HG02623 (cell line): Measurements from ENCODE around the gene GMDS.

Experiments
- ATAC-seq: cut with Tn5 transposase; IDR thresholded peaks from one replicate; pipeline ENCODE4 v1.9.1; 2021; ENCODE audit warnings: moderate library complexity; ENCODE audit not compliant: unreplicated experiment

GMDS gene

DNA sequence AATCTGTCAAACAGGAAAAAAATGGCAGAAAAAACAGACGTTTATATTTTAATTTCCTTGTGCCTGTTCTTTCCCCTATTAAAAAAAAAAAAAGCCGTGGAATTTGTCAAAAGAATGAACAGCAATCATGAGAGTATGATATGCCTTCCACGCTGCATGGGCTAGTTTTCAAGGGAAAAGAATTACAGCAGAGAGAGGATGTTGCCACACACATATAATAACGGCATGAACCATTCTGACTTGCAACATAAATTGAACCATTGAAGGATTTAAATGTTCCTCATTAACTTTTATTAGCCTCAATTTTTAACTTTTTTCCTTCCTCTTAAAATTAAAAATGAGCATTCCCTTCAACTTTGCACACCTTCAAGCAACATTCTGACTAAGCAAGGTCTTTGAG is 333.9 kb downstream of the GMDS start:
- no peak for ATAC-seq

DNA sequence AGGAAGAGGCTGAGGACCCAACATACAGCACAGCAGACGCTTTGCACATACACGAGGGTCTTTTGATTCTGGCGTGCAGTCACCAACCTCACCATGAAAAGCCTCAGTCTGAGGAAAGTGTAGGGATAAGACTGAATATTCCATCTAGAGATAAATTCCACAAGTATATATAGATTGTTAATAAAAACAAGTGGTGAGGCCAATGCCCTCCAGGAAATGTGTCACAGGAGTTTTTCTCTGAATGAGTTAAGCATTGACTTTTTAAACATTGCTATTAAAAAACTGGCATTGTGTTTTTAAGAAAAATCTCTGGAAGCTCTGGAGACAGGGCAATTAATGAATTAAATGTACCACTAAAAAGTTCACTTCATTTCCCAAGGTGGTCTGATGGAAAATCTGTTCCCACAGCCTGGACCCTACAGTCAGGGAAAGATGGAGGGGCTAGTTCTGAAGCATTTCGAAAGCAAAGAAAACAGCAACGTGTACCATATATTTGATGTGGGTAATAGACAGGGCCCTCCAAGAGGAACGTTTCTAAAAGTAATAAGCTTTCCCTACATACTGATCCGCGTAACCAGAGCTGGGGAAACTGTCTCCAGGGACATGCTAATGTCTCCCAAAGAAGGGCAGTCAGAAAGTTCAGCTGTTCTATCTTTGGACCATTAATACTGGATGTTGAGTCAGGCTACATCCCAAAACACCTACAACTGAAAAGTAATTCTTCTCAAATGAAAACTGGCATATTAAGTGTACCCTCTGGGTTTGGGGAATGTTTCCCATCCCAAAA is 334.6 kb downstream of the GMDS start:
- no peak for ATAC-seq

DNA sequence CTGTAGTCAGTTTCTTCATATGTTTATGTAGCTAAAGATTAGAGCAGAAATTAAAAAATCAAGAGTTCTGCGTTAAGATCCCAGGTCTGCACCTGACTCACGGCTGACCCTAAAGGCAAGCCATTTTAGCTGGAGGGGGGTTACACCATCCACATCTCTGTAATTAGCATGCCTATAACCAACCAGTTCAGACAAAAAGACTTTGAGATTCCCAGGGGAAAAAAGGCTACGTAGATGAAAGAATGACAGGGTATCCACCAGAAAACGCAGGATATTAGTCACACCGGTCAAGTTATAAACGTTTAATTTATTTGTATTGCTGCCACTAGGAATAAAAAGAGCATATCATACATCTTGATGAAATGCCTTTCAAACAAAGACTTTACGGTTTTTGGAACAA is 336.6 kb downstream of the GMDS start:
- no peak for ATAC-seq

DNA sequence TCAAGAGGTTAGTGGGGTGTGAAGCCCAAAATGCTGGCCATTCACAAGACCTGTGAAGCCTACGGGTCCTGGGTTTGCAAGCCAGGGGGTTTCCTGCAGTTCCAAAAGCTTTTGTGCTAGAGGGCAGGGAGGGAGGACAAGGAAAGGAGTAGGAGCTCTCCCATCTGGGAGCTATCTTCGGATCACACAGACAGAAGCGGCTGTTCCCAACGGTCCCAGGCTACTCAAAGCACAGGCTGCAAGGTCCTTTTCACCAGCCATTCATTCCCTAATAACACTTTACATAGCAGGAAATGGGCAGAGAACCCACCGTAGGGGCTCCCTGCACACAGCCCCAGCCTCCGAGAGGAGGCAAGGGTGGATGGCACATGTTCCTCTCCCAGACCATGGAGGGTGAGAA is 338.8 kb downstream of the GMDS start:
- ATAC-seq: no peak

DNA sequence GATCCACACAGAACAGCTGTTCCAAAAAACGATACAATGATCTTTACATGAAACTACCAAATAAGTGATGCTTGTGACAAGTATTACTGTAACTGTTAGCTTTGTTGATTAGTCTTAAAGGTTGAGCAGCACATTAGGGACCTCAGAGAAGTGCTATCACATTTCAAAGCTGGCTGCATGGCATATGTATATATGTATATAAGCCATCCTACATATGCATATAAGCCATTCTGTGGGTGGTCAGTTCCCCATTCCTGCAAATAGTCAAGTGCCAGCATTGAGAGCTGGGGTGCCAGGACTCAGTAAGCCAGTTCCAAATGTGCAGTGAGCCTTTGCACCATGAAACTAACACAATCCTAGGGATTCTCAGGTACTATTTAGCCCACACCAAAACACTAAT is 339.4 kb downstream of the GMDS start:
- ATAC-seq: no peak

DNA sequence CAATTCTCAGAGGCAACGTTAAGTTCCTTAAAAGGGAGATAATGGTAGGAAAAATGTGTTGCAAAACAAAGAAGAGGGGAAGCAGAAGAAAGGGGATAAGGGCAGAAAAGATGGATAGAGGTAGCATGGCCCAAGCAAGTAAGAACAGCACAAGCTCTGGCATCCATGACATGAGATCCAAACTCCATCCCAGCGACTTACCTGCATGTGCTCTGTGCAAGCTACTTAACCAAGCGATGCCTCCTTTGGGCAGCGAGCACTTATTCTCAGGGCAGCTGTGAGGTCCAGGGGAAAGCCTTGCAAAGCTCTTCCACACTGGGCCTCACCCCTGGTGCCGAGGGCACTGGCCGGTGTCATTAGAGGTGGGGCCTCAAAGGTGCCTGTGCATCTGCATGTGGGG is 340.5 kb downstream of the GMDS start:
- ATAC-seq: no peak

DNA sequence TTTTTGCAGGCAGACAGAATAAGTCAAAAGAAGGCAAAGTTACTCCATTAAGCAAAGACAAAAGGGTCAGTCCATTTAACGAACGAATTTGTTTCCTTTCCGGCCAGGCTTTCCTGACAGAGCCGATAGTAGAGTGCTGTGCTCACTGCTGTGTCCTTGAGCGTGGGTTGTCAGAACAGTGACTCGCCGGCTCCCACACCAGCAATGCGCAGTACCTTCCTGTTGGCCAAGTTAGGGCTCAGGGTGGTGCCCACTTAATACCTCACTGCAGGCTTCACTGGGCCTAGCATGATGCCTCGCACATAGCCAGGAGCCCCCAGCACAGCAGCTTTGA is 341.0 kb downstream of the GMDS start:
- ATAC-seq: no peak

DNA sequence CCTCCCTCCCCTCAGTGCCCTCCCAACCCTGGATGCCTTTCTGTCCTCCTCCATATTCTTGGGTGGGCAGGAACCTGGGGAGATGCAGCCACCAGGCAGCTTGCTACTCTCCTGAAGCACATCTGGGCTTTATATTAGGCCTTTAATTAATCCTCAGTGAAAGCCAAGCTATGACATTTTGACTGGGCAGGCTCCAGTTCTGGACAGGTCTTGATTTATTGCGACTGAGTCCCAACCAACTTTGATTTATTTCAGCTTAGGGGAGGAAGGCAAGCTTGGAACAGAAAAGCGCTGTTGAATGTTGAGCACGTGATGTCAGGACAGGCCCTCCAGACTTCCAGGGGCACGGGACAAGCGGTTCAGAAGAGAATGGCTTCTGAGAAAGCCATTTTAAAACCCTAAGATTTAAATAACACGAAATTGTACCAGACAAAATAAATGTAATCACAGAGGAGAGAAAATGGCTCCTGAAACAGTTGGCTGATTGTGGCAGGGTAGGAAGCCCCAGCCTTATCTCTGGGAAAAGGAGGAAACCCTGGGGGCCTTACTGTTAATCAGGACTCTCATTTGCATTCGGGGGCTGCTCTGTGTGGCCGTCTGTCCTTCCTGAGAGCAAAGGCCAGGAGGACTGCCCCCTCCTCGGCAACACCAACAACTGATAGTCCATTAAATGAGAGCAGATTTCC is 341.5 kb downstream of the GMDS start:
- no peak for ATAC-seq

DNA sequence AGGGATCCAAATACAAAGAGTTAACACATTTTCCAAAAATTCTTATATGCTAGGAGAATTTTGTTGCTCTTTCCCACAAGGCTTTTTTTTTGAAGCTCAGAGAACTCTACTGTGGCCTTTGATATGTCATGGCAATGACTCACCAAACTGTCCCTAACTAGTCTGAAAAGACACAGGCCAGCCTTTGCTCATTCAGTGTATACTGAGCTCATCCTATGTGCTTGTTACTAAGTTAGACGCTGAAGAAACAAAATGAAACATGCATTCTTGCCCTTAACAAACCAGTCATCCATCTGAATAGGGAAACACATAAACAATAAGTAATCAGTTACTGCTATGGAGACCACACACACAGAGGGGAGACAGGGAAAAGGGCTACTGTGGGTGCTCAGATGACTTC is 343.8 kb downstream of the GMDS start:
- no peak for ATAC-seq

DNA sequence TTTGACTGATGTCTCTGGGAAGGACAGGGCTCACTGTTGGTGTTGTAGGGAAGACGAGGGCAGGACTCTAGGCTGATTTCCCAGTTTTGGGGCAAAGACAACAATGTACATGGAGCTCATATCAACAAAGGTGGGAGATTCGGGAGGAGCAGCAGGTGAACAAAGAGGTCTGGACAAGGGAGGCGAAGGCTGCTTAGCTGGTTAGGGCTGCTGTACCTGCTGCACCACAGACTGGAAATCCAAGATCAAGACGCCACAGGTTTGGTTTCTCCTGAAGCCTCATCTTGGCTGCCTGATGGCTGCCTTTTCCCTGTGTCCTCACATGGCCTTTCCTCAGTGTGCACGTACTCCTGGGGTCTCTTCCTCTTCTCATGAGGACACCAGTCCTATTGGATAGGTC is 348.5 kb downstream of the GMDS start:
- no peak for ATAC-seq

DNA sequence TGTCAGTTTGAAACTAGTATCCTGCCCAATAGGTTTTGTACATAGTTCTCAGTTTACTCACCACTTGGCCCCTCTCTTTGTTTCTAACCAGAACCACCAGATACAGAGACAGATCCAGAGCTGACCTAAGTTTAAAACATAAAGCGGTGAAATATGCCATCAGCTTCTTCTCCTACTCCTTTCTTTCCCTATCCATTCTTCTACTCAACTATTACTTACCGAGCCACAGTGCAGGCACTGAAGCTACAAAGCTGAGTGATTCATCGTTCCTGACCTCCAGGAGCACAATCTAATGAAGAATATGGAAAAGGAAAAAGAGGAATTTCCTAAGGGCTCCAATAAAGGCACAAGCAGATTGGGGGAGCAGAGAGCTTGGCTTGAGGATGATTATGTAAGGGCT is 349.7 kb downstream of the GMDS start:
- no peak for ATAC-seq

DNA sequence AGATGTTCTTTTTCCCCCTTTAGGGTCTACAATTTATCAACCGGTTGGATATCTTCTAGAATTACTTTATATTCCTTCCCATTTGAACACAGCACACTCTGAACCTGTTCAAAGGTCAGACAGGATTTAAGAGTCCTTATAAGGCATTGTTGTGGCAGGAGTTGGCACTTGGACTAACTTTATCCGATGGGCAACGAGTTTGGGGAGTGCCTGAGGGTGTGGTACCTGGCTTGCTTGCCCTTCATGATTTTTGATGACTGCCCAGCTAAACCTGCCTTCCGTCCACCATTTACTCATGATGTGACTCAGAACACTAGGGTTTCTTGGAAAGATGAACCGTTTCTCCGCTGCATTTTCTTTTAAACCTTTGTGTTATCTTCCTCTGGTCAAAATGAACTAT is 350.5 kb downstream of the GMDS start:
- ATAC-seq: no peak

DNA sequence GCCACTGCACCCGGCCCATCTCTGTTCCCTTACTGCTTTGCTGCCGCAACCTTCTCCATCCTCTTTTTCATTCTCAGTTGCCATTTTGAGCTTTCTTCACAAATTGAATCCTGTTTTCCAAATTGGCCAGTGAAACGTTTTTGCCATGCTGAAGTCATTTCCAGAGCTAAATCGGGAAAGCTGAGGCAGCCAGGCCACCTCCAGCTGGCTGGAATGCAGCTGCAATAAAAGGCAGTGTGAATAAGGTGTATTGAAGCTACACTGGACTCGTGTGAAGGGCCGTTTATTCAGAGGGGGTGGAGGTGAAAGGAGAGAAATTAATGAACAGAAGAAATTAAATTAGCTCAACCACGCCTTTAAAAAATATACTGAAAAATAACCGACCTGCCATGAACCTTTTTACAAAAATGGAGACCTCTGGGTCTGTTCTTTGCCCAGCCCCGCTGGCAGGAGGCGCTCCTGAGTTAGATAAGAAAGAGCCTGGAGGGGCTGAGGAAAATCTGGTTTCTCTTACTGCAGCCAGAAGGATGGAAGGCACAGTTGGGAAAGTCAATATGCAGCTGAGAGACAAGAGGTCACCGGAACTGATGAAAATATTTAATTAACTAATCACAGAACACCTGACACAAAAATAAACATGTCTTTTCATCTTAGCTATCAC is 351.8 kb downstream of the GMDS start:
- ATAC-seq: no peak

DNA sequence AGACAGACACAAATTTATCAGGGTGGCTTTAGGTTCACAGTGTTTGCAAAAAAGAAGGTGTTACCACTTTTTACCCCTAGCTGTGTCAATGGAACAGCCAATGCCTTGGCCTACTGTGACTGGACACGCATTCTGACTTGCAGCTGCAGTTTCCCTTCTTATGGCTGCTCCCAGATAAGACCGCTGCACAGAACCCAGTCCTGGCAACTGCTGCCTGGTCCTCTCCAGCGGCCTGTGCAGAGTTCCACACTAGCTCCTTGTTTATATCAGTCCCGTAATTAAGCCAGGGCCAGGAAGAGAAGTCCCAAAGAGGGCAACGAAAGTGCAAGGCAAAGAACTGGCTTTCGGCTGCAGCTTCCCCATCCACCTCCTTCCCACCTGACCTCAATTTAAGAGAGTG is 352.7 kb downstream of the GMDS start:
- ATAC-seq: no peak

DNA sequence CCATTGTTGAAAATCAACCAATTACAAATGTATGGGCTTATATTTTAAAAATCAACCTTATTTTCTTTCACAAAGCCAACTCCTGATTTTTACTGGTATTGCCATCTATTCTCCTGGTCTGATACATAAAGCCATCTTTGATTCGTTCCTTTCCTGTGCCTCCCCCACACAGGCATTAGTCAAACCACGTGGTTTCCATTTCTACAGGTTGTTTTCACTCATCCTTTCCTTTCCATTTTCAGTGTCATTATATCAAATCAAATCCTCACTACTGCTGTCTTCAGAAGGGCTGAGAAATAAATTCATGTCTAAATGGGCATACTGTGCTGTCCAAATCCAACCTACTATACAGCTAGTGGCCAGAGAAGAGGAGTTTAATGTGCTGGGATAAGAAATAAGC is 354.4 kb downstream of the GMDS start:
- ATAC-seq: no peak

DNA sequence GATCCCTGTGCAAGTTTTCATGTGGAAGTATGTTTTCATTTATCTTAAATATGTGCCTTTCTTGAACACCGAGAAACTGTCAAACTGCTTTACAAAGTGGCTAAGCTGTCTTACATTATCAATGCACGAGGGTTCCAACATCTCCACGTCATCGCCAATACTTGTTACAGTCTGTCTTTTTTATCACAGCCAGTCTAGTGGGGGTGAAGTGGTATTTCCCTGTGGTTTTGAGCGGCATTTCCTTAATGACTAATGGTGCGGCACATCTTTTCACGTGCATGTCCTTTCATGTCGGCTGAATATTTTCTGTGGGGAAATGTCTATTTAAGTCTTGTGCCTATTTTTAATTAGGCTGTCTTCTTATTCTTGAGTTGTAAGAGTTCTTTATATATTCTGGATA is 355.3 kb downstream of the GMDS start:
- no peak for ATAC-seq

DNA sequence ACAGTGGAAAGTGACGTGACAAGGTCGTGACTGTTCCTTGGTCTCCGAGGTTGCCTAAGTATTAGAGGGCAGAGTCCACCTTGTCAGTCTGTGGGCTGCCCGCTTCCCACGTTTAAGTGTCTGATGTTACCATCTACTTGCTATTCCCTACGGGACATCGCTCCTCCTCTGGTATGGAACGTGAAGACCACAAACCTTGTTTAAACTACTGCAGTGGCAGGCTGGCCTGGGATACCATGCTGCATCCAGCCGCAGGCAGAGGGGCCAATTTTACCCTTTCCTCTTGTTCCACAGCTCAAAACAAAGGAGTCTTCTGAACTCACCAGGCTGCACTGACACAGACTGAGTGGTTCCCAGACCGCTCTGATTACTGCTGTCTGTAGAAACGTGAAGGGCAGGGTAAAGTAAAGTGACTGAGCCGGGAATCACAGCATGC is 359.8 kb downstream of the GMDS start:
- ATAC-seq: no peak

DNA sequence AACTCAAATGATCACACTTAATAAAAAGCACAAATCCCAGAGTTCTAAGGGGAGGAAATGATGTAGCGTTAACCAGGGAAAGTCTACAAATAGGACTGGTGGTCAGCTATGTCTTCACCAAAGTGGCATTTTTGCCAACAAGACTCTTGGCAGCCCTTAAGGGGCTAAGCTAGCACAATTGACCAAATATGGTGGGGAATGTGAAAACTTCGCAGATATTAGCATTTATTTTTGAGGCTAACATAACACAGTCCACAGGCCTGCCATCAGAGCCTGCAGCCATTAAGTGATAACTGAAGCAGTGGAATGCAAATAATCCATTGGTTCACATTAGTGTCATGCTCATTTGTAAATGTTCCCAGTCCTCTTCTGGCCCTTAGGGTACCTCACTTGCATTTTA is 361.1 kb downstream of the GMDS start:
- ATAC-seq: no peak

DNA sequence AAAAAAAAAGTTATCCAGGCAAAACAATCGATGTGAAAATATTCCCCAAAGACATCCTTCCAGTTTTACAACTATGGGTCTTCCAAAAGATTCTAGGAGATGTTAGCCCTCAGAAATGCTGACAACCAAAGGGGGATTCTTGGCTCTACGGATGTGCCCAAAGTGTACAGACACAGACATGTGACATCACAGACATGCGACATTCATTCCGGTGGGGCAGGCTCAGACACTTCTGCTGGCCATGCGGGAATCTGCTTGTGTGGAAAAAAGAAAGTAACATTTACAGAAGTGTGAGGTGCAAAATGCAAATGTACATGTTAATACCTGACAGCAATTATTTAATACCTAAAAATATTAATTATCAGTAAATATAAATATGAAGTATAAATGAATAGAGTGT is 367.1 kb downstream of the GMDS start:
- no peak for ATAC-seq

DNA sequence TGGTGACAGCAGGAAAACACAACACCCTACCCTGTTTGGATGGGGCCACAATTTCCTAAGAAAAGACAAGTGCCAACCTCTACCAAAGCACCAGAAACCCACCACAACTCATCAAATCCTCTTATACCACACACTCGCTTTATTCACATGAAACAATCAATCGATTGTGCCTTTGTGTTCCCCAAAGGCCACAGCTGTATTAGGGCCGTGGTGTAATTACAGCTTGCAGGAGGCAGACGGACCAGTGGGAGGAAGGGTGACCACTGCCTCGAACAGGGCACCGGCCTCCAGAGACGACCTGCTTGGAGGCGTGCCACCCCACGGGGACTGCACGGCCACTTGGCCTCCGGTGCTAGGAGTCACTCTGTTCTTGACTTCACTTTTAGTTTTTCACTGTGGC is 371.6 kb downstream of the GMDS start:
- no peak for ATAC-seq

DNA sequence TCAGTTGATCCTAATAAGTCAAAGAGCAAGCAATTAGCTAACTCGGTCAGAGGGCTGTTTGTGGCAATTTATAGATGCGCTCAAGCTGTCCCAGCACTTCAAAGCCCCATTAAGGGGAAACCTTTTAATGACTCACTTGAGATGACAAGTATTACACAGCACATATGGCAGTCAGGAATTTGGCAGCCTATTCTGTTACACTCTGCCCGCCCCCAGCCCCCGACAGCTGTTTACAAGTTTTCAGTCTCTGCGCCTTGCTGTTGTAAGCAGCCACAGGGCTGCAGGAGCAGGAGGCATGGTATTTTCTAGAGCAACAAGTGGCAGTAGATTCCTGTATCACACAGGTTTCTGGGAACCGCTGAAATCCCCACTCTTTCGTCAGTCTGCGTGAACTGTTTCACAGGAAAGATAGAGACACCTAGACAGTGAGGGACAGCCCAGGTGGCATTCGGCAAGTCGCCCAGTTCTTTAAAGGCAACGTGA is 372.7 kb downstream of the GMDS start:
- no peak for ATAC-seq

DNA sequence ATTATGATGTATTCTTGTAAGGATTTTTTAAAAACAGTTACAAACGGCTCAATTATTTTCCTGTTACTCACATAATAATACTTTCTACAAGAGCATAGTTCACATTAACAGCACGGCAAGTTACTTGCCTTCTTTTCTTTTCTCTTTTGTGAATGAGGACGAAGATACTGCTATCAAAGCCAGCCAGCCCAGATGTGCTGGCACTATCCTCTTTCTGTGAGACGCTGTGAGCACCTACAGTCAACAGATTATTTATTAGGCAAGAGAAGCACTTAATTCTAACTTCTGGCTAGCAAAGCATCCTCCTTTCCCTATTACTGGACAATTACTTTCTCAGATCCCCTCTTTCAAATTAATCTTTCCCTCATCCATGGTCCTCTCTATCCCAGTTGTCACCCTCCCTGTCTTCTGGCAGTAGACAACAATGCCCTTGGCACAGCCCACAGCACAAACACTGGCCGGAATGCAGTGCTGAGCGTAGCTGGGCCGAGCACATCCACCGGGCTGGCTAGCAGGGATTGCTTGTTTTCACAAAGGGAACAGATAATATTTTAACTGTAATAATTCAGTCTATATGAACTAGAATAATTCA is 373.6 kb downstream of the GMDS start:
- ATAC-seq: no peak
